ENCODE data around the gene DSTYK. TPM values are rescaled to one million over a fixed set of nuclear protein-coding genes. Genes with fewer than 3 reads are reported as not detected.

The DSTYK gene
- total RNA-seq, 4 donors from 2014 or later, result 12.9 to 21.1 (median 17.5) TPM

GRCh38 chr1:205257735-205258134, 46.2 kb upstream of the DSTYK start:
- Histone ChIP-seq H3K9me3 (no peaks in the 10 kb centered on the region), H3K4me1 (peaks cover 0 to 4% of the 10 kb centered on the region in 2 donors), H3K27ac (no peak overlapping the region), H3K27me3 (no peaks in the 10 kb centered on the region), H3K36me3 (no peaks in the 10 kb centered on the region), H3K4me3 (replicated peaks in 1 of 3) (no peak overlapping the region)
- intact Hi-C loops (cut with DNase I), result loop anchor here (5.0 to 10.0 kb wide), 4 partner anchors 35 to 280 kb away; no protein-coding TSS in a partner anchor
- no peak for TF ChIP-seq POLR2A (IDR thresholded peaks at IDR 0.05)
- no peak for TF ChIP-seq CTCF (IDR thresholded peaks at IDR 0.05)
- 82 to 85% methylated on average over 2 of the region's 2 CpGs for WGBS, 2 donors
- DNase-seq, result no peak

- intact Hi-C loops (cut with DNase I), result loop anchor here (5.0 to 10.0 kb wide), 4 partner anchors 35 to 280 kb away; no protein-coding TSS in a partner anchor
- Histone ChIP-seq H3K4me3 (replicated peaks in 1 of 3) (no peak overlapping the region), H3K9me3 (no peaks in the 10 kb centered on the region), H3K27ac (no peak overlapping the region), H3K4me1 (peaks cover 0 to 4% of the 10 kb centered on the region in 2 donors), H3K27me3 (no peaks in the 10 kb centered on the region), H3K36me3 (no peaks in the 10 kb centered on the region)
- TF ChIP-seq CTCF (IDR thresholded peaks at IDR 0.05) (no peak), POLR2A (IDR thresholded peaks at IDR 0.05) (no peak)
- WGBS, 2 donors, result 91 to 98% methylated on average over 15 to 19 of the region's 19 CpGs
- DNase-seq, result no peak
These were observed 45.6 kb upstream of the DSTYK start for GRCh38 chr1:205256951-205257625.

- Histone ChIP-seq H3K36me3 (no peaks in the 10 kb centered on the region), H3K27ac (no peak overlapping the region), H3K4me3 (replicated peaks in 1 of 3) (no peak overlapping the region), H3K27me3 (no peaks in the 10 kb centered on the region), H3K4me1 (peaks cover 0 to 4% of the 10 kb centered on the region in 2 donors), H3K9me3 (no peaks in the 10 kb centered on the region)
- TF ChIP-seq CTCF (IDR thresholded peaks at IDR 0.05), result peak; percentile 85 to 99 (median 97)
- no peak for TF ChIP-seq POLR2A (IDR thresholded peaks at IDR 0.05)
- DNase-seq, result peak; percentile 92
- 28 to 37% methylated on average over 6 to 7 of the region's 8 CpGs for WGBS, 2 donors
- intact Hi-C loops (cut with DNase I), result loop anchor here (5.0 to 10.0 kb wide), 4 partner anchors 34 to 279 kb away; no protein-coding TSS in a partner anchor
These were observed 44.7 kb upstream of the DSTYK start for GRCh38 chr1:205255941-205256780.

- TF ChIP-seq POLR2A (IDR thresholded peaks at IDR 0.05) (no peak), CTCF (IDR thresholded peaks at IDR 0.05) (no peak)
- peaks cover 12 to 33% of the 10 kb centered on the region in 2 donors for H3K4me1 ChIP-seq
- no peak for DNase-seq
- H3K9me3 ChIP-seq, result no peaks in the 10 kb centered on the region
- no peaks in the 10 kb centered on the region for H3K27me3 ChIP-seq
- 75 to 81% methylated on average over 5 of the region's 5 CpGs for WGBS, 2 donors
- no peak overlapping the region for H3K27ac ChIP-seq
- intact Hi-C loops (cut with DNase I), result loop anchor here (10.0 kb wide), 1 partner anchor 107 kb away; no protein-coding TSS in a partner anchor
- H3K36me3 ChIP-seq, result no peaks in the 10 kb centered on the region
- H3K4me3 ChIP-seq (replicated peaks in 1 of 3), result no peak overlapping the region
These were observed 40.1 kb upstream of the DSTYK start for GRCh38 chr1:205251576-205251975.

Data from thyroid gland (tissue), 4 donors.